Stimulated activated CD4-positive, alpha-beta T cell treated with anti-CD3 and anti-CD28 coated beads, Interleukin-15, amount 100 ng/mL, for 24 hours (primary cell): Measurements from ENCODE around the gene EPN1.

Experiments used
- DNase-seq: peaks from one replicate; pipeline ENCODE4 v3.0.0-alpha.2; 2020

Gene EPN1

GRCh38 chr19:55674841-55675660 is at the start of gene EPN1:
TSS of gene EPN1 (plus strand) at chr19:55675226. CDS start at chr19:55678628, 3,402 bp downstream.
- DNase-seq, result peak; percentile 98

- DNase-seq, result peak; percentile 69
These were observed 48.7 kb upstream of the EPN1 start for GRCh38 chr19:55626350-55626749.

- DNase-seq, result peak; percentile 92
These were observed 42.6 kb upstream of the EPN1 start for GRCh38 chr19:55632463-55632834.

DNA sequence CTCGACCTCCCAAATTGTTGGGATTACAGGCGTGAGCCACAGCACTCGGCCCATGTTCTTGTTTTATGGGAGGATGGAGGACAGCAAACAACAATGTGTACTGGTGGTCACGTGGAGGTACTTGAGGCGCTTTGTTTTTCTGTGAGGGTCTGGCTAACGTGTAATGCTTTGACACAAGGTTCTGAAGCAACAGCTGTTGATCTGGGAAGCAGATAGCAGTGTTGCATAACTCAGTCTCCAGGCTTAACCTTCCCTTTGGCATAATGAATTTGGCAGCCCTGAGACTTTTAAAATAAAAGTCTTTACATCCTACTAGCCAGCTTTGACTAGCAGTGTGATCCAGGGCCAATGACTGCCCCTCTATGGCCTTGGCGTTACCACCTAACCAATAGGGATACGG is 41.2 kb upstream of the EPN1 start:
- no peak for DNase-seq

GRCh38 chr19:55635334-55635717 is 39.7 kb upstream of the EPN1 start:
- DNase-seq, result no peak

DNA sequence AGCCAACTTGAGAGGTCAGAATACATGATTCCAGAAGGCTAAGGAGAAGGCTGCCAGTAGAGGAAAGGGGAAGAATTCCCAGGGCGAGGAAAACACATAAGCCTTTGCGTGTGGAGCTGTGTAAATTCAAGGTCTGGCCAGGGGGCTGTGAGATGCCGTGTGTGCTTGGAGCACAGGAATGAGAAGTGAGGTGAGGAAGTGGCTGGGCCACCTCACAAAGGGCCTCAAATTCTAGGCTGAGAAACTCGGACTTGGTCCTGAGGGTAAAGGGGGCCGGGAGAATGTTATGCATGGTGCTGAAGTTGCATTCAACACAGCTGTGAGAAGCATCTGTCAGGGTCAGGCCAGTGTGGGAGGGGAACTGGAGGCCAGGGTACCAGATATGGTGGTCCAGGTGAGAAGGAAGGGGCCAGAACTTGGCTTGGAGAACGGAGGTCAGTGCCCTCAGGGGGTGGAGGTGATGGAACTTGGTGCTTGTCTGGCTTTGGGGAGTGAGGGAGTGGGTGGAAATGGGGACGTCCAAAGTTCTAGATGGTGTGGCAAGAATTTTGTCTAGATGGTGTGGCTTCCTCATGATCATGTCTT is 39.1 kb upstream of the EPN1 start:
- DNase-seq, result no peak

DNA sequence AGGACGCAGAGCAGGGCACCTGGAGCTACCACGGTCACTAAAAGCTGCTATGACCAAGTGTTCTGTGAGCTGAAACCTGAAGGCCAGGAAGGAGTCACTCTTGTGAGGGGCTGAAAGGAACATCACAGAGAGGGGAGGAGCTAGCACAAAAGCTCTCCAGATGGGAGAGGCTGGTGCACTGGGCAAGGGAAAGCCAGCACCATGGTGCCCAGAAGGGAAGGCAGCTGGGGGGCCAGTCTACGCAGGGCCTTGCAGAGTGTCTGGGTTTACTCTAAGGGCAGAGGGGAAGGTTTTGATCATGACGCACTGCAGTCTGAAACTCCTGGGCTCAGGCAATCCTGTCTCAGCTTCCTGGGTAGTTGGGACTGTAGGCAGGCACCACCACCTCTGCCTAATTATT is 38.3 kb upstream of the EPN1 start:
- DNase-seq, result no peak

DNA sequence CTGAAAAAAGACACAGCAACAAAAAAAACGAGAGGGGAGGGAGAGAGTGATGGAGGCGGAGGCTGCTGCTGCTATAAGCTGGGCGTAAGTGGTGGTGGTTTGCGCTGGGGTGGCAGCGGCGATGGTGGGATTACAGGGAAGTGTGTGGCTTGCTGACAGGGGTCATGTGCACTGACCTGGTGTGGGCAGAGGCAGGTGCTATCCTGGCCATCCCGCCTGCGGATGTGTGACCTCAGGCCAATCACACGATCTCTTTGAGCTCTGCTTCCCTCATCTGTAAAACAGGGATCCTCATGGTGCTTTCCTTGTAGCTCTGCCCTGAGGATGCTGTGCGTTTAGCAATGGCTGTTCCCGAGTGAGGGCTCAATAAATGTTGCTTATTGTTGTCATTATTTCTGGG is 37.5 kb upstream of the EPN1 start:
- no peak for DNase-seq

GRCh38 chr19:55638864-55639359 is 36.1 kb upstream of the EPN1 start:
- peak; percentile 75 for DNase-seq

DNA sequence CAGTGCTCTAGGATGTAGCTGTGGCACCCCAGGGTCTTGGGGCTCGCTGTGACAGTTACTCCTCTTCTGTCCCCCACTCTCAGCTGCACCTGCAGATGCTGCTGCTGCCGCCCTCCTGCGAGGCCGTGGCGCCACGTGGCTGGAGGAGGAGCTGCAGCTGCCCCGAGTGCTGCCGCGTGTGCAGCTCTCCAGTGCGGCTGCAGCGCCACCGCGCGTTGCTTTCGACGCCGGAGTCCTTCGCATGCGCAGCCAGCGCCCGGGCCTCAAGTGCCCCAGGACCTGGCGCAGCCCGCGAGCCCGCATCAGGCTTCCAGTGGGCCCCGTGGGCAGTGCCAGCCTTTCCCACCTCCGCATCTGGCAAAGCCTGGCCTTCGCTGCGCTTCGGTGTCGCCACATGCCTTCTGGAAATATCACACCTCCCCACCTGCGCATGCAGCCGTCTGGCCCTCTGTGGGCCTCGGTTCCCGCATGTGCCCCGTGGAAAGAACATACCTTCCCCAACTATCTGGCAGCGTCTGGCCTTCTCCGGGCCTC is 34.9 kb upstream of the EPN1 start:
- DNase-seq, result peak; percentile 79

GRCh38 chr19:55640577-55641425 is 34.2 kb upstream of the EPN1 start, which contains the start of gene ZNF580:
TSS of gene ZNF580 (plus strand) at chr19:55641002. CDS start at chr19:55642509, 1,507 bp downstream.
- peak; percentile 82 for DNase-seq

- DNase-seq, result peak; percentile 60
These were observed 33.4 kb upstream of the EPN1 start for GRCh38 chr19:55641426-55642152.

DNA sequence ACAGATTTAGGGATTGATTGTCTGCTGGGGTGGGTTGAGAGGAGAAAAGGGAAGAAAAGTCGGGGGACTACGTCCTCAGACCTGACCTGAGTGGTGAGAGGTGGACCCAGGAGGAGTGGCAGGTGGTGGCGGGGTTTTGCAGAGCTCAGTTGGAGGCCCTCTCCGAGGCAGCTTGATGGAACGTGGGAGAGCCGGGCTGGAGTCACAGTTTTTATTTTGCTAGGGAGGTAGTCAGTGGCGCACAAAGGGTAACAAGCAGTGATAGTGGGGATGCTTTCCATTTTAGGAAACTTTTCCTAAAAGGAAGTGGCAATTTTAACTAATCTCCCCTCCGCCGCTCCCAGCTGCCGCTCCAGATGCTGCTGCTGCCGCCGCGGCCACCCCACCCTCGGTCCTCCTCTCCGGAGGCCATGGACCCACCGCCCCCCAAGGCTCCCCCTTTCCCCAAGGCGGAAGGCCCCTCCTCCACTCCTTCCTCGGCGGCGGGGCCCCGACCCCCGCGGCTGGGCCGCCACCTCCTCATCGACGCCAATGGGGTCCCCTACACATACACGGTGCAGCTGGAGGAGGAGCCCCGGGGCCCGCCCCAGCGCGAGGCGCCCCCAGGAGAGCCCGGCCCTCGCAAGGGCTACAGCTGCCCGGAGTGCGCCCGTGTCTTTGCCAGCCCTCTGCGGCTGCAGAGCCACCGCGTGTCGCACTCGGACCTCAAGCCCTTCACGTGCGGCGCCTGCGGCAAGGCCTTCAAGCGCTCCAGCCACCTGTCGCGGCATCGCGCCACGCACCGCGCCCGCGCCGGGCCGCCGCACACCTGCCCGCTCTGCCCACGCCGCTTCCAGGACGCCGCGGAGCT is 32.6 kb upstream of the EPN1 start:
- DNase-seq, result peak; percentile 64

- DNase-seq, result peak; percentile 89
These were observed 31.8 kb upstream of the EPN1 start, which contains the start of gene ZNF581 for GRCh38 chr19:55643003-55643886. TSS of gene ZNF581 (plus strand) at chr19:55643649. CDS start at chr19:55644572, 923 bp downstream.

DNA sequence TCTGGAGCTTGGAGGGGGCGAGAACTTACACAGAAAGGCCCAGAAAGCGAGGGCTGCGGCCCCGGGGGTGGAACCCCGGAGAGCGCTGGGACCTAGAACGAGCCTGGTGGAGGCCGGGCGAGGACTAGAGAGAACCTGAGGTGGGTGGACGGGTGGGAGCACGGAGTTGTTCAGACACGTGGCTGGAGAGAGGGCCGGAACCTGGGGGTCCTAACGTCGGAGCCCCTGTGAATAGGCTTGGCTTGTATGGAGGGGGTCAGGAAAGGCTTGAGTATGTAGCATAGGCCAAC is 31.2 kb upstream of the EPN1 start:
- DNase-seq, result no peak

DNA sequence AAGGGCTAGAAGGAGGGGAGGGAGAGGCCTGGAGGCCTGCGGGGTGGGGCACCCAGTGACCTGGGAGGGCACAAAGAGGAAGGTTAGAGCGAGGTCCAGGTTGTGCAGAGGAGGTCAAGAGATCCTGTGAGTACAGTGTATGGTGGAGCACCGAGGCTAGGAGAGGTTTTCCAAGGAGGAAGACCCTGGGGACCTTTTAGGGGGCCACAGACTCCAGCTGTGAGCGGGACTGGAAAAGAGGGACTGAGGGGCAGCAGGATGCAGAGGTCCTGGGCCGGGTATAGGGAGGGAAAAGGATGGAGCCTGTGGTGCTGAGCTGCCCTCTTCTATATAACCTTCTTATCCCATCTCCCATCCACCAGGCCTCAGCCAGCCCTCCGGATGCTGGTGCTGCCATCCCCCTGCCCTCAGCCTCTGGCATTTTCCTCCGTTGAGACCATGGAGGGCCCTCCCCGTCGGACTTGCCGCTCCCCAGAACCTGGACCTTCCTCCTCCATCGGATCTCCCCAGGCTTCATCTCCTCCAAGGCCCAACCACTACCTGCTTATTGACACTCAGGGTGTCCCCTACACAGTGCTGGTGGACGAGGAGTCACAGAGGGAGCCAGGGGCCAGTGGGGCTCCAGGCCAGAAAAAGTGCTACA is 30.7 kb upstream of the EPN1 start:
- DNase-seq, result no peak

DNA sequence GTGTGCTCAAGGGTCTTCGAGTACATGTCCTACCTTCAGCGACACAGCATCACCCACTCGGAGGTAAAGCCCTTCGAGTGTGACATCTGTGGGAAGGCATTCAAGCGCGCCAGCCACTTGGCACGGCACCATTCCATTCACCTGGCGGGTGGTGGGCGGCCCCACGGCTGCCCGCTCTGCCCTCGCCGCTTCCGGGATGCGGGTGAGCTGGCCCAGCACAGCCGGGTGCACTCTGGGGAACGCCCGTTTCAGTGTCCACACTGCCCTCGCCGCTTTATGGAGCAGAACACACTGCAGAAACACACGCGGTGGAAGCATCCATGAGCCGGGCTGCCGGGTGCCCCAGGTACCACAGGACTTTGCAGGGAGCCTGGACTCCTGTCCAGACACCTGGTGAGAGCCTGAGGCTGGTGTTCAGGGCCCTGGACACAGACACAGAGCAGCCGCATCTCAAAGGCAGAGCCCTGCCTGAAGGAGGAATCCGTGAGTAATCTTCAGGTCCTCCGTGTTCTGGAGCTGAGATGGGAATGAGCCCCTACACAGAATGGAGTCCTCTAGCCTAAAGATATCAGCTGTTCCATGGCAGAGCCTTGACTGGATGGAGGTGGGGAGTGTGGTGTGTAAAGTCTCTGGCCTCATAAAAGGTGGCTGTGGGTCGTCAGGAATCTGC is 30.0 kb upstream of the EPN1 start:
- DNase-seq, result no peak

GRCh38 chr19:55645512-55645881 is 29.5 kb upstream of the EPN1 start:
- no peak for DNase-seq
